SU-DHL-6 (cell line): Measurements from ENCODE around the gene PKDREJ.

Source experiments
- H2AFZ ChIP-seq: fragments of 200-600 bp; sonication (generic); 2 replicates; pipeline ENCODE4 v1.6.1; 2014; ENCODE audit warnings: low read depth, mild to moderate bottlenecking, moderate library complexity, mixed read lengths, antibody characterized with exemption, low read length; ENCODE audit not compliant: severe bottlenecking
- H3F3A ChIP-seq: fragments of 200-600 bp; shearing (Covaris generic); 2 replicates; pipeline ENCODE4 v1.6.0; 2016; ENCODE audit warnings: antibody characterized with exemption, mild to moderate bottlenecking; ENCODE audit not compliant: insufficient read depth
- H3K27ac ChIP-seq: fragments of 200-600 bp; sonication (generic); 2 replicates; pipeline ENCODE4 v1.5.1; 2016; ENCODE audit warnings: low read depth, mild to moderate bottlenecking, low read length, moderate library complexity, mixed read lengths
- H3K27me3 ChIP-seq: fragments of 200-600 bp; sonication (generic), shearing (Covaris generic); 2 replicates; pipeline ENCODE4 v1.6.0; 2014; ENCODE audit warnings: mild to moderate bottlenecking, low read length
- H3K36me3 ChIP-seq: fragments of 200-600 bp; sonication (generic); 2 replicates; pipeline ENCODE4 v1.6.1; 2014; ENCODE audit warnings: mild to moderate bottlenecking, low read length, mixed read lengths
- H3K4me2 ChIP-seq: fragments of 300-600, 200-600 bp; shearing (Covaris generic), sonication (generic); 2 replicates; pipeline ENCODE4 v1.6.0; 2014; ENCODE audit warnings: low read length, low read depth, mild to moderate bottlenecking; ENCODE audit not compliant: poor library complexity, severe bottlenecking
- H3K4me3 ChIP-seq: fragments of 200-600 bp; sonication (generic); 2 replicates; pipeline ENCODE4 v1.5.1; 2014; ENCODE audit warnings: antibody characterized with exemption, low read length, mild to moderate bottlenecking, mixed read lengths; ENCODE audit not compliant: insufficient read depth, poor library complexity, severe bottlenecking
- H3K79me2 ChIP-seq: fragments of 200-600 bp; sonication (generic); 2 replicates; pipeline ENCODE4 v1.6.1; 2014; ENCODE audit warnings: mild to moderate bottlenecking, low read length, moderate library complexity; ENCODE audit not compliant: insufficient read depth
- H3K9ac ChIP-seq: fragments of 200-600 bp; sonication (generic); 2 replicates; pipeline ENCODE4 v1.7.0; 2014; ENCODE audit warnings: mild to moderate bottlenecking, low read length
- H3K9me2 ChIP-seq: fragments of 200-600 bp; sonication (generic); replicated peaks from 2 replicates; pipeline ENCODE4 v1.6.1; 2014; ENCODE audit warnings: low read length; ENCODE audit not compliant: insufficient read depth
- H3K9me3 ChIP-seq: fragments of 200-600 bp; sonication (generic); 2 replicates; pipeline ENCODE4 v1.6.1; 2014; ENCODE audit warnings: low read length, mixed read lengths; ENCODE audit not compliant: insufficient read depth
- H4K20me1 ChIP-seq: fragments of 200-600 bp; sonication (generic); 2 replicates; pipeline ENCODE4 v1.6.1; 2014; ENCODE audit warnings: low read depth, mild to moderate bottlenecking, antibody characterized with exemption, low read length, moderate library complexity, mixed read lengths
- CTCF ChIP-seq: fragments of 200-600 bp; sonication (generic); IDR thresholded peaks from one replicate; pipeline ENCODE4 v1.5.1; 2017; ENCODE audit warnings: antibody characterized with exemption, mild to moderate bottlenecking, low read length, moderate library complexity; ENCODE audit not compliant: insufficient read depth, poor library complexity, severe bottlenecking
- EZH2phosphoT487 ChIP-seq: fragments of 200-600 bp; sonication (generic), shearing (Covaris generic); conservative IDR thresholded peaks from 2 replicates; pipeline ENCODE4 v1.6.1; 2018; ENCODE audit warnings: mild to moderate bottlenecking, antibody characterized with exemption, low read length, moderate library complexity, mixed read lengths

Gene PKDREJ

DNA sequence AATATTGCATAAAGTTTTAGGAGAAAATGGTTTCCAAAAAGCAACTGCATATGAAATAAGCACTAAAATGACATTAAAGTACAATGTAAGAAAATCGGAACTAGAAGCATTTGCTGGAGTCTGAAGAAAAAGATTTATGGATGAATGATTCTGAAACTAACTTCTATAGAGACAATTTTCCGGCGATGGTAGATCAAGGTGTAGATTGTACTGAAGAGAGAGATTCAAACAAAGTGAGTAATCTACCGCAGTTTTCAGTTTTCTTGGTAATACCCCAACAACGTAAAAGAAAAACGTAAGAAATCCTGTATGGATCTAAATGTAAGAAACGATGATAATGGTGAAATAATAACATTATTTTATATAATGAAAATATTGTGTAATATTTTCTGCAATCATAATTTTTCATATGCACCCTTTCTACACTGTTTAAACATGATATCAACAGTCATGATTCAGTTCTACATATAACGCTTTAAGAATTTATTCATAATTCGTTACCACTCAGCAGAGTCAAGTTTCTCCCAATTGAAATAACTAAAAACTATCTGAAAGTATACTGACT is 11.2 kb downstream of the PKDREJ start:
- Histone ChIP-seq H3K27me3 (no peaks in the 10 kb centered on the region), H3K4me3 (no peak overlapping the region), H3K9me3 (no peaks in the 10 kb centered on the region), H3K4me2 (peak overlapping the region; percentile 2), H3K9ac (no peak overlapping the region), H3K9me2 (no peaks in the 10 kb centered on the region), H3K36me3 (no peaks in the 10 kb centered on the region), H3F3A (0 out of 2 replicates have a peak, but pooled peaks cover 10% of the 10 kb centered on the region), H2AFZ (no peak overlapping the region), H3K79me2 (no peaks in the 10 kb centered on the region; the same call in 1 of the 2 replicates), H4K20me1 (no peaks in the 10 kb centered on the region), H3K27ac (no peak overlapping the region)
- TF ChIP-seq EZH2phosphoT487 (no peak), CTCF (no peak)

GRCh38 chr22:46251266-46251665 is 11.9 kb downstream of the PKDREJ start:
- Histone ChIP-seq H3K9me2 (no peaks in the 10 kb centered on the region), H2AFZ (peak overlapping the region; percentile 47), H3K27me3 (no peaks in the 10 kb centered on the region), H3F3A (0 out of 2 replicates have a peak, but pooled peaks cover 10% of the 10 kb centered on the region), H3K36me3 (no peaks in the 10 kb centered on the region), H3K9me3 (no peaks in the 10 kb centered on the region), H3K79me2 (no peaks in the 10 kb centered on the region; the same call in 1 of the 2 replicates), H3K9ac (peak overlapping the region; percentile 87), H3K4me3 (peak overlapping the region; percentile 89), H4K20me1 (no peaks in the 10 kb centered on the region), H3K27ac (no peak overlapping the region), H3K4me2 (peak overlapping the region; percentile 53)
- no peak for TF ChIP-seq EZH2phosphoT487
- TF ChIP-seq CTCF = no peak

DNA sequence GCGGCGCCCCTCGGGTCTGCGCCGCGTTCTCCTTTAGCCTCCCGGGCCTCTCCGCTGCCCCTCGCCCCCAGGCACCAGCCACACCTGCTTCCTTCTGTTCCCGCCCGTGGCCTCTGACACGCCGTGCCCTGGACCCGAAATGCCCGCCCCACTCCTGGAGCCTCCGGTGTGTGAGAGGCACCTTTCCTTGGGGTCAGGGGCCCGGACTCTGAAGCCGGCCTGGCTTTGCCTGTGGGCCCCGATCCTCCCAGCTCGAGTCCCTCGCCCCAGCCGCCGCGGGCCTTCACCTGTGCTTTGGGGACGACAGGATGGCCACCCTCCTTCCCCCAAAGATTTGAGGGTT is 12.4 kb downstream of the PKDREJ start:
- H3K36me3 ChIP-seq = no peaks in the 10 kb centered on the region
- peak overlapping the region; percentile 87 for H3K9ac ChIP-seq
- H3K79me2 ChIP-seq = no peaks in the 10 kb centered on the region; the same call in 1 of the 2 replicates
- no peaks in the 10 kb centered on the region for H3K9me3 ChIP-seq
- H4K20me1 ChIP-seq = no peaks in the 10 kb centered on the region
- H3K4me3 ChIP-seq = peak overlapping the region; percentile 89
- TF ChIP-seq CTCF (no peak), EZH2phosphoT487 (no peak)
- H3K27ac ChIP-seq = no peak overlapping the region
- H3K9me2 ChIP-seq = no peaks in the 10 kb centered on the region
- no peaks in the 10 kb centered on the region for H3K27me3 ChIP-seq
- peak overlapping the region; percentile 47 for H2AFZ ChIP-seq
- H3F3A ChIP-seq = 0 out of 2 replicates have a peak, but pooled peaks cover 10% of the 10 kb centered on the region
- peak overlapping the region; percentile 53 for H3K4me2 ChIP-seq
